ENCODE data around the gene OR2L3. TPM values are rescaled to one million over a fixed set of nuclear protein-coding genes. Genes with fewer than 3 reads are reported as not detected.

Gene OR2L3
- total and polyA plus RNA-seq, 2 of the 4 experiments (the other 2 are of a cell fraction): not detected

Small RNA genes lying within 50 kb of the gene (microRNA-seq; reads per million reads assigned to microRNA genes)
- not detected for gene RF00019 (ENCODE audit: insufficient read depth, insufficient read length)

Small RNA genes lying within 50 kb of the gene (small RNA-seq; reads per million reads assigned to genes)
- gene RF00019: 0 reads per million in 5 experiments

Other genes with a start within 250 kb of the OR2L3 start
- not detected in 2 replicates for gene OR14A16, start 222.7 kb upstream of the OR2L3 start, total RNA-seq (2012; rRNA removed)
- not detected in 2 replicates for gene OR14A16, start 222.7 kb upstream of the OR2L3 start, polyA plus RNA-seq (2012; rRNA removed)
- gene OR11L1, start 204.9 kb upstream of the OR2L3 start, total RNA-seq (2012; rRNA removed): not detected in 2 replicates
- not detected in 2 replicates for gene OR11L1, start 204.9 kb upstream of the OR2L3 start, polyA plus RNA-seq (2012; rRNA removed)
- 0.54 and 1.1 TPM in 2 replicates for gene TRIM58, start 189.6 kb upstream of the OR2L3 start, total RNA-seq (2012; rRNA removed)
- gene TRIM58, start 189.6 kb upstream of the OR2L3 start, polyA plus RNA-seq (2012; rRNA removed): 0.79 and 0.91 TPM in 2 replicates
- gene OR2W3, start 151.2 kb upstream of the OR2L3 start, total RNA-seq (2012; rRNA removed): 0.28 and 0.54 TPM in 2 replicates
- 0.63 and 0.90 TPM in 2 replicates for gene OR2W3, start 151.2 kb upstream of the OR2L3 start, polyA plus RNA-seq (2012; rRNA removed)
- gene OR2T8, start 126.6 kb upstream of the OR2L3 start, total RNA-seq (2012; rRNA removed): not detected in 2 replicates
- not detected in 2 replicates for gene OR2T8, start 126.6 kb upstream of the OR2L3 start, polyA plus RNA-seq (2012; rRNA removed)
- not detected in 2 replicates for gene OR2AJ1, start 121.9 kb upstream of the OR2L3 start, total RNA-seq (2012; rRNA removed)
- not detected in 2 replicates for gene OR2AJ1, start 121.9 kb upstream of the OR2L3 start, polyA plus RNA-seq (2012; rRNA removed)
- gene OR2L8, start 98.0 kb upstream of the OR2L3 start, total RNA-seq (2012; rRNA removed): not detected in 2 replicates
- gene OR2L8, start 98.0 kb upstream of the OR2L3 start, polyA plus RNA-seq (2012; rRNA removed): not detected in 2 replicates
- not detected in 2 replicates for gene OR2AK2, start 81.6 kb upstream of the OR2L3 start, total RNA-seq (2012; rRNA removed)
- gene OR2AK2, start 81.6 kb upstream of the OR2L3 start, polyA plus RNA-seq (2012; rRNA removed): not detected in 2 replicates
- gene OR2L5, start 33.2 kb upstream of the OR2L3 start, total RNA-seq (2012; rRNA removed): not detected in 2 replicates
- not detected in 2 replicates for gene OR2L5, start 33.2 kb upstream of the OR2L3 start, polyA plus RNA-seq (2012; rRNA removed)
- gene OR2L2, start 16.8 kb upstream of the OR2L3 start, total RNA-seq (2012; rRNA removed): not detected in 2 replicates
- gene OR2L2, start 16.8 kb upstream of the OR2L3 start, polyA plus RNA-seq (2012; rRNA removed): not detected in 2 replicates
- not detected in 2 replicates for gene OR2L13, start 48.3 kb downstream of the OR2L3 start, total RNA-seq (2012; rRNA removed)
- gene OR2L13, start 48.3 kb downstream of the OR2L3 start, polyA plus RNA-seq (2012; rRNA removed): not detected in 2 replicates
- not detected in 2 replicates for gene OR2M5, start 98.3 kb downstream of the OR2L3 start, total RNA-seq (2012; rRNA removed)
- not detected in 2 replicates for gene OR2M5, start 98.3 kb downstream of the OR2L3 start, polyA plus RNA-seq (2012; rRNA removed)
- gene OR2M2, start 128.0 kb downstream of the OR2L3 start, total RNA-seq (2012; rRNA removed): not detected in 2 replicates
- gene OR2M2, start 128.0 kb downstream of the OR2L3 start, polyA plus RNA-seq (2012; rRNA removed): not detected in 2 replicates
- not detected in 2 replicates for gene OR2M3, start 150.4 kb downstream of the OR2L3 start, total RNA-seq (2012; rRNA removed)
- gene OR2M3, start 150.4 kb downstream of the OR2L3 start, polyA plus RNA-seq (2012; rRNA removed): not detected in 2 replicates
- gene OR2M4, start 184.6 kb downstream of the OR2L3 start, total RNA-seq (2012; rRNA removed): not detected in 2 replicates
- not detected in 2 replicates for gene OR2M4, start 184.6 kb downstream of the OR2L3 start, polyA plus RNA-seq (2012; rRNA removed)
- not detected in 2 replicates for gene OR2T33, start 231.1 kb downstream of the OR2L3 start, total RNA-seq (2012; rRNA removed)
- gene OR2T33, start 231.1 kb downstream of the OR2L3 start, polyA plus RNA-seq (2012; rRNA removed): not detected in 2 replicates

Measured in IMR-90 (cell line).